NCI-H1417 (cell line): ENCODE data around the gene TMOD2.
"Not testable (repeated sequence)": the region's sequence is repeated elsewhere in the genome, so short reads cannot be mapped to it uniquely, and the experiment has no call there.

ENCODE experiments used
- DNase-seq, 3 experiments: peaks; one replicate each; lab custom pipeline; 2025; lab: John Stamatoyannopoulos, UW

Gene TMOD2

GRCh38 chr15:51774916-51775315, 23.5 kb downstream of the TMOD2 start:
- DNase-seq = no peak

GRCh38 chr15:51775967-51776816, 24.8 kb downstream of the TMOD2 start:
- DNase-seq = peak; percentile 16 to 61 (median 43)

GRCh38 chr15:51776952-51777569, 25.7 kb downstream of the TMOD2 start:
- peak; percentile 34 to 78 (median 50) for DNase-seq

GRCh38 chr15:51780636-51781035, 29.2 kb downstream of the TMOD2 start:
- no peak for DNase-seq

GRCh38 chr15:51781506-51781905, 30.1 kb downstream of the TMOD2 start:
- DNase-seq = no peak

- DNase-seq = peak in 1 of 3 experiments; percentile 5
Measured at GRCh38 chr15:51782357-51782896, 31.0 kb downstream of the TMOD2 start.

GRCh38 chr15:51783967-51784366, 32.6 kb downstream of the TMOD2 start:
- no peak for DNase-seq

- not testable (repeated sequence) for DNase-seq
Measured at GRCh38 chr15:51787130-51787529, 35.7 kb downstream of the TMOD2 start.

- DNase-seq = not testable (repeated sequence)
Measured at GRCh38 chr15:51792474-51792873, 41.1 kb downstream of the TMOD2 start.

GRCh38 chr15:51793521-51794305, 42.3 kb downstream of the TMOD2 start:
- DNase-seq = no peak

- no peak for DNase-seq
Measured at GRCh38 chr15:51796847-51797401, 45.5 kb downstream of the TMOD2 start.

GRCh38 chr15:51798281-51798680, 46.9 kb downstream of the TMOD2 start:
- no peak for DNase-seq

- DNase-seq = no peak
Measured at GRCh38 chr15:51799282-51800252, 48.2 kb downstream of the TMOD2 start.

- no peak for DNase-seq
Measured at GRCh38 chr15:51801391-51801835, 50.0 kb downstream of the TMOD2 start.

GRCh38 chr15:51802593-51802992, 51.2 kb downstream of the TMOD2 start:
- DNase-seq = no peak

GRCh38 chr15:51803965-51804364, 52.6 kb downstream of the TMOD2 start:
- no peak for DNase-seq

- DNase-seq = no peak
Measured at GRCh38 chr15:51806123-51806522, 54.7 kb downstream of the TMOD2 start.

GRCh38 chr15:51809457-51809856, 58.1 kb downstream of the TMOD2 start:
- no peak for DNase-seq

GRCh38 chr15:51812598-51812997, 61.2 kb downstream of the TMOD2 start:
- DNase-seq = peak in 1 of 3 experiments; percentile 0

- DNase-seq = no peak
Measured at GRCh38 chr15:51814606-51815005, 63.2 kb downstream of the TMOD2 start.

- DNase-seq = peak in 1 of 3 experiments; percentile 57
Measured at GRCh38 chr15:51816611-51817010, 65.2 kb downstream of the TMOD2 start.
